AG09309 (cell line): Measurements from ENCODE around the gene GASK1A.

ENCODE experiments used
- DNase-seq: peaks from one replicate; pipeline ENCODE4 v3.0.0-alpha.2; 2010; ENCODE audit warnings: low read depth
- H3K4me3 ChIP-seq: 2 replicates; pipeline ENCODE4 v1.5.1; 2011; ENCODE audit warnings: mild to moderate bottlenecking, low read depth, low read length, moderate library complexity; ENCODE audit not compliant: control insufficient read depth
- TF ChIP-seq, protein P1 (sequence below): IDR thresholded peaks from 2 replicates; pipeline ENCODE4 v1.5.1; 2011; ENCODE audit warnings: mild to moderate bottlenecking, low read depth, low read length, inconsistent platforms; ENCODE audit not compliant: insufficient read depth, control insufficient read depth; ENCODE audit errors: missing control alignments

Gene GASK1A

GRCh38 chr3:43031485-43031884 is 52.4 kb downstream of the GASK1A start:
- TF ChIP-seq, protein P1, sequence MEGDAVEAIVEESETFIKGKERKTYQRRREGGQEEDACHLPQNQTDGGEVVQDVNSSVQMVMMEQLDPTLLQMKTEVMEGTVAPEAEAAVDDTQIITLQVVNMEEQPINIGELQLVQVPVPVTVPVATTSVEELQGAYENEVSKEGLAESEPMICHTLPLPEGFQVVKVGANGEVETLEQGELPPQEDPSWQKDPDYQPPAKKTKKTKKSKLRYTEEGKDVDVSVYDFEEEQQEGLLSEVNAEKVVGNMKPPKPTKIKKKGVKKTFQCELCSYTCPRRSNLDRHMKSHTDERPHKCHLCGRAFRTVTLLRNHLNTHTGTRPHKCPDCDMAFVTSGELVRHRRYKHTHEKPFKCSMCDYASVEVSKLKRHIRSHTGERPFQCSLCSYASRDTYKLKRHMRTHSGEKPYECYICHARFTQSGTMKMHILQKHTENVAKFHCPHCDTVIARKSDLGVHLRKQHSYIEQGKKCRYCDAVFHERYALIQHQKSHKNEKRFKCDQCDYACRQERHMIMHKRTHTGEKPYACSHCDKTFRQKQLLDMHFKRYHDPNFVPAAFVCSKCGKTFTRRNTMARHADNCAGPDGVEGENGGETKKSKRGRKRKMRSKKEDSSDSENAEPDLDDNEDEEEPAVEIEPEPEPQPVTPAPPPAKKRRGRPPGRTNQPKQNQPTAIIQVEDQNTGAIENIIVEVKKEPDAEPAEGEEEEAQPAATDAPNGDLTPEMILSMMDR = no peak
- no peak for DNase-seq

DNA sequence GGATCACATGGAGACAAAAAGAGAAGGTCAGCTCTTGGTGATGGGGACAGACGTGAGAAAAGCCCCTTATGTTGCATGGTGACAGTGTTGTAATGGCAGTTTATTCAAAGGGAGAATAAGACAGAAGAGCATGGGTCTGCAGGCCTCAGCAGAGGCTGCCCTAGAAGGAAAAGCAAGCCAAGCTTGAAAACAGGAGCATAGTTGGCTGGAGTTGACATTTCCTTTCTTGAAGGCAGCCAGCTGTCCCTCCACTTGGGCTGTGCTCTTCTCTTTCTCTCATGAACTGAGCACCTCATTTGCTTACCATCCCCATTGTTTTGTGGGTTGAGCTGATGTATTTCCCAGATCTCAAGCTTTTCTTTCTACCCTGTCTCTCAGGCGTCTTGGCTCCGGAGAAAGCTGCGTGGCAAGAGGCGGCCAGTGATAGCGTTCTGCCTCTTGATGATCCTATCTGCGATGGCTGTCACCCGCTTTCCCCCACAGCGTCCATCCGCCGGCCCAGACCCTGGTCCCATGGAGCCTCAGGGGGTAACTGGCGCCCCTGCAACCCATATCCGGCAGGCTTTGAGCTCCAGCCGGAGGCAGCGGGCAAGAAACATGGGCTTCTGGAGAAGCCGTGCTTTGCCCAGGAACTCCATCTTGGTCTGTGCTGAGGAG is 52.9 kb downstream of the GASK1A start:
- DNase-seq = no peak
- TF ChIP-seq, protein P1 = no peak
- no peak overlapping the region for H3K4me3 ChIP-seq

More at GRCh38 chr3:43031485-43031884, 52.4 kb downstream of the GASK1A start:
- no peak overlapping the region for H3K4me3 ChIP-seq

DNA sequence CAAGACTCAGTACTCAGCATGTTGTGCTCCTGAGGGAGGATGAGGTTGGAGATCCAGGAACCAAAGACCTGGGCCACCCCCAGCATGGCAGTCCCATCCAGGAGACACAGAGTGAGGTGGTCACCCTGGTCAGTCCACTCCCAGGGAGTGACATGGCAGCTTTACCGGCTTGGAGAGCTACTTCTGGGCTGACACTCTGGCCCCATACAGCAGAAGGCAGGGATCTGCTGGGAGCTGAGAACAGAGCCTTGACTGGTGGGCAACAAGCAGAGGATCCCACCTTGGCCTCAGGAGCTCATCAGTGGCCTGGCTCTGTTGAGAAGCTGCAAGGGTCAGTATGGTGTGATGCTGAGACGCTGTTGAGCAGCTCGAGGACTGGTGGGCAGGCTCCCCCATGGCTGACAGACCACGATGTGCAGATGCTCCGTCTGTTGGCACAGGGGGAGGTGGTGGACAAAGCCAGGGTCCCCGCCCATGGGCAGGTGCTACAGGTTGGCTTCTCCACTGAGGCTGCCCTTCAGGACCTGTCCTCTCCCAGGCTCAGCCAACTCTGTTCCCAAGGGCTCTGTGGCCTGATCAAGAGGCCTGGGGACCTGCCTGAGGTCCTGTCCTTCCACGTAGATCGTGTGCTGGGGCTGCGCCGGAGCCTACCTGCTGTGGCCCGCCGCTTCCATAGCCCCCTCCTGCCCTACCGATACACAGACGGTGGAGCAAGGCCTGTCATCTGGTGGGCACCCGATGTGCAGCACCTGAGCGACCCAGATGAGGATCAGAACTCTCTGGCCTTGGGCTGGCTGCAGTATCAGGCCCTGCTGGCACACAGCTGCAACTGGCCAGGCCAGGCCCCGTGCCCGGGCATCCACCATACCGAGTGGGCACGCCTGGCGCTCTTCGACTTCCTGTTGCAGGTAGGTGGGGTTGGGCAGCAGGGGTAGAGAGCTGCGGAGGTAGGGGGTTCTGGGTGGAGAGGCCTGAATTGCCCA is 53.8 kb downstream of the GASK1A start:
- DNase-seq = no peak
- no peak overlapping the region for H3K4me3 ChIP-seq
- TF ChIP-seq, protein P1 = no peak

- TF ChIP-seq, protein P1 = no peak
- no peak overlapping the region for H3K4me3 ChIP-seq
- no peak for DNase-seq
These were observed 55.1 kb downstream of the GASK1A start for GRCh38 chr3:43034200-43034599.

- TF ChIP-seq, protein P1 = no peak
- DNase-seq = no peak
These were observed 55.8 kb downstream of the GASK1A start for GRCh38 chr3:43034911-43035310.

DNA sequence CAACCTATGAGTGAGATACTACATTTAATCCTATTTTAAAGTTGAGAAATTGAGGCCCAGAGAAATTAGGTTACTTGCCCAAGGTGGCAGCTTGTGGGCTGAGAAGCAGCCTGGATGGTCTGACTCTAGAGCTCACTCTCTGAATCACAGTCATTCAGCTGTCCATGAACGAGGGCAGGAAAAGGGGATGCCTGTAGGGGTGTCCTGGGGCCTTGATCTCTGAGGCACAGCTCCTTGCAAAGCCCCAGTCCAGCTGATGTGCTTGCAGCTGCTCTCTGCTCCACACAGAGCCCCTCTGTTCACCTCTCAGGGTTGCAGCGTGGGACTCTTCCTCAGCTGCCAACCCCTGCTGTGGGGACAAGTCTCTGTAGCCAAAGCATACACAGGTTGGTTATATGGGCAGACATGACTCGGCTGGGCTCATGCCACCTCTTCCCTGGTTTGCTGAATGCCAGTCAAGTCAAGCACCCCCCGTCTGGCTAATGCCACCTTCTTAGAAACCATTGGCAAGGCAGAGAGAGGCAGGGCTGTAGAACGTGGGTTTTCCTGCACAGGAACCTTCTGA is 56.8 kb downstream of the GASK1A start:
- TF ChIP-seq, protein P1 = no peak
- DNase-seq = no peak

More at GRCh38 chr3:43034911-43035310, 55.8 kb downstream of the GASK1A start:
- H3K4me3 ChIP-seq = no peak overlapping the region

More for the DNA sequence above, 56.8 kb downstream of the GASK1A start:
- H3K4me3 ChIP-seq = no peak overlapping the region
